ENCODE results near the gene LTF.

DNA sequence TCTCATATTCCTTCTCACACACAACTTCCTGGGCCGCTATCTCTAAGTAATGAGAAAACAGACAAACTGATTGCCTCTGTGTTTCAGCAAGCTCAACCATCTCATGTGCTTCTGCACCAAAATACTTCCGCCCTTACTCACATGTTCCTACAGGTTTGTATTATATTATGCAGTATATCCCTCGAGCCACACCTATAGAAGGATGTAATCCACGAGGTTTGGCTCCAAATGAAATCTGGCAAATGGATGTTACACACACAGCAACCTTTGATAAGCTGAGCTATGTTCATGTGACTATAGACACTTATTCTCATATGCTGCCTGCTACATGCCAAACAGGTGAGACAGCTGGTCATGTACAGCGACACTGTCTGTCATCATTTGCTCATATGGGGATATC, 35.0 kb downstream of the LTF start:
- TF ChIP-seq CTCF (conservative IDR thresholded peaks at IDR 0.05; ENCODE audit: low read length): no peak
- no peak for TF ChIP-seq EZH2phosphoT487 (IDR thresholded peaks at IDR 0.05; ENCODE audit: borderline replicate concordance, low read depth, low read length)
